Stimulated activated naive B cell treated with anti-CD40 and anti-IgM and Interleukin-4, amounts not matched to agents 10 μg/mL and 1 μg/mL and 100 μg/mL, for 72 hours (primary cell): ENCODE measurements around the gene CLDN24.

Source experiments
- ATAC-seq, 2 donors: fragments of 150-1000 bp; cut with Tn5 transposase; replicated peaks; 2 replicates each; pipeline ENCODE4 v1.10.0; 2021; ENCODE audit warnings: moderate library complexity in 1 of 2
- DNase-seq: peaks from one replicate; pipeline ENCODE4 v3.0.0; 2021
- H3K27ac Mint-ChIP-seq: one replicate; pipeline ENCODE4 v1.8.0; 2022; ENCODE audit warnings: mild to moderate bottlenecking, mixed read lengths
- H3K27me3 Mint-ChIP-seq, 2 donors: one replicate each; pipeline ENCODE4 v1.8.0; 2022; ENCODE audit warnings: mixed read lengths in 2 of 2
- H3K36me3 Mint-ChIP-seq, 2 donors: one replicate each; pipeline ENCODE4 v1.8.0; 2022; ENCODE audit warnings: mixed read lengths in 2 of 2, mild to moderate bottlenecking in 1 of 2
- H3K4me1 Mint-ChIP-seq, 2 donors: one replicate each; pipeline ENCODE4 v1.8.0; 2022; ENCODE audit warnings: mixed read lengths in 2 of 2, mild to moderate bottlenecking in 1 of 2
- H3K4me3 Mint-ChIP-seq, 2 donors: one replicate each; pipeline ENCODE4 v1.8.0; 2022; ENCODE audit warnings: mild to moderate bottlenecking in 2 of 2, mixed read lengths in 2 of 2, moderate library complexity in 1 of 2
- H3K9me3 Mint-ChIP-seq, 2 donors: one replicate each; pipeline ENCODE4 v1.8.0; 2022; ENCODE audit warnings: mixed read lengths in 2 of 2, mild to moderate bottlenecking in 1 of 2

CLDN24 gene

DNA sequence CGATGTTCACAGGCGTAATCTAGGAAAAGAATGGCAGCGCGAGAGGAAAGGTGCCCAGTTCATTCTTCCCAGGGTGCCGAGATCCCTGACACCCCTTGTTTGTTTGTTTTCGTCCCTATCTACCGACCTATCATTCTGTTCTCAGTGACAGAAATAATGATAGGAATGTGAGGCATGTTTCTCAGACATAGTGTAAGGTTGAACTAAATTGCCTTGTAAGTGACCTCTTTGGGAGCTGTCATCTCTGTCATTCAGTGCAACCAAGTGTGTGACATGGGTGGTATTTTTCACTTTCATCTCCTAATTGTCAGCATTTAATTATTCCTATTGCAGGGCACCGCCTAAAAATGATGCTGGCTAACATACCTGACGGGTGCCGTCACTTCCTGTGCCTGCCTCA, 26.5 kb downstream of the CLDN24 start:
- no peak overlapping the region for H3K4me3 Mint-ChIP-seq
- DNase-seq (no peak), ATAC-seq (no peak)
- H3K9me3 Mint-ChIP-seq = peaks cover 0 to 1% of the 10 kb centered on the region in 2 donors
- H3K4me1 Mint-ChIP-seq = peaks cover 4 to 8% of the 10 kb centered on the region in 2 donors
- peaks cover 4 to 6% of the 10 kb centered on the region in 2 donors for H3K27me3 Mint-ChIP-seq
- H3K36me3 Mint-ChIP-seq = no peaks in the 10 kb centered on the region
- H3K27ac Mint-ChIP-seq = no peak overlapping the region

DNA sequence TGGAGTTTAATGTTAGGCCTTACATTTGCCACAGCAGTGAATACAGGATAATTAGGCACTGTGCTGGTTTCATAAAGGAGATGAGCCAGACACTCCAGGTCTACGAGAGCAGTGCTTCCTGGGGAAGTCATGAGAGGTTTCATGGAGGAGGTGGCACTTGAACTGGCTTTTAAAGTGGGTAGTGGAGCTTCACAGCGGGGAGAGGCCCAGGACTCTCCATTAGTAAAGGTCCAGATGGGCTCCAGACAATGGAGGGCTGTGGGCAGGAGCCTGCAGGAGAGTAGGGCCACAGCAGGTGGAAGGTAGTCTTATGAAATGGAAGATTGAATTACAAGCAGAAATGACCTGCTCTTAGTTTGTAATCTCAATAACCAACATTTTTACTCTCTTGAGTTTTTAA, 31.2 kb downstream of the CLDN24 start:
- no peak overlapping the region for H3K27ac Mint-ChIP-seq
- H3K4me3 Mint-ChIP-seq = no peak overlapping the region
- H3K9me3 Mint-ChIP-seq = no peaks in the 10 kb centered on the region
- H3K4me1 Mint-ChIP-seq = no peaks in the 10 kb centered on the region
- no peaks in the 10 kb centered on the region for H3K27me3 Mint-ChIP-seq
- H3K36me3 Mint-ChIP-seq = no peaks in the 10 kb centered on the region
- ATAC-seq (no peak), DNase-seq (no peak)

DNA sequence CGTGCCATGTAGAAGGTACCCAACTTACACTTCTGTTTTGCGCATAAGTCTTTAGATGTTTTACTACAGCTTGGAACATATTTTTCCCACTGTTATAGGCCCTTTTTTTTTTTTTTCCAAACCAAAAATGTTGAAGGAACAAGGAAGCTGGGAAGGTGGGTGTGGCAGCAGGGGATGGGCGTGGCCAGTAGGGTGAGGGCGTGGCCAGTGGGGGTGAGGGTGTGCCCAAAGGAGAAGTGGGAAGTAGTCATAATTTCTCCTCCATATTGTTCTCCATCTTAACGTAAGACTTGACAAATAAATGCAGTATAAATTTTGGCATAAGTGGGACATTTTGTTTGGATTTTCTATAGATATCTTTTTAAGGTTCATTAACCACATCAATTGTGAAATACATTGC, 32.5 kb downstream of the CLDN24 start:
- H3K4me3 Mint-ChIP-seq = no peak overlapping the region
- no peaks in the 10 kb centered on the region for H3K27me3 Mint-ChIP-seq
- no peak overlapping the region for H3K27ac Mint-ChIP-seq

DNA sequence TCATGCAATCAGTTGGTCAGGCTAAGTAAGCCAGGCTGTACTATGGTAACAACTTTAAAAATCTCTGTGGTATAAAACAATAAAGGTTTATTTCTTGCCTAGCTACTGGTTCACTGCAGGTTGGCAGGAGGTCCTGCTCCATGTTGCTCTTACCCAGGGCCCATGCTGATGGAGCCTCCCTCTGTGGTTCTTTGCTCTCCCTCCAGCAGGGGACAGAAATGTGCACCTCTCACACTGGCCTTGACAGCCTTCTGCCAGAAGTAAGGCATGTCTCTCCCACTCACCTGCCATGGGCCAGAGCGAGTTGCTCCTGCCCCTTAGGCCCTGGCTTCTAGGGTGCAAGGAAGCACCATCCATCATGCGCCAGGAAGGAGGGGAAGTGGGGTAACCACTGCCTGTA, 33.3 kb downstream of the CLDN24 start:
- no peaks in the 10 kb centered on the region for H3K36me3 Mint-ChIP-seq
- H3K4me3 Mint-ChIP-seq = no peak overlapping the region
- DNase-seq (no peak), ATAC-seq (peak; percentile 29 to 36)
- H3K27me3 Mint-ChIP-seq = no peaks in the 10 kb centered on the region
- no peaks in the 10 kb centered on the region for H3K9me3 Mint-ChIP-seq
- H3K4me1 Mint-ChIP-seq = no peaks in the 10 kb centered on the region
- no peak overlapping the region for H3K27ac Mint-ChIP-seq

More for the DNA sequence above, 32.5 kb downstream of the CLDN24 start:
- H3K9me3 Mint-ChIP-seq = no peaks in the 10 kb centered on the region
- ATAC-seq (no peak), DNase-seq (no peak)
- no peaks in the 10 kb centered on the region for H3K36me3 Mint-ChIP-seq
- no peaks in the 10 kb centered on the region for H3K4me1 Mint-ChIP-seq

DNA sequence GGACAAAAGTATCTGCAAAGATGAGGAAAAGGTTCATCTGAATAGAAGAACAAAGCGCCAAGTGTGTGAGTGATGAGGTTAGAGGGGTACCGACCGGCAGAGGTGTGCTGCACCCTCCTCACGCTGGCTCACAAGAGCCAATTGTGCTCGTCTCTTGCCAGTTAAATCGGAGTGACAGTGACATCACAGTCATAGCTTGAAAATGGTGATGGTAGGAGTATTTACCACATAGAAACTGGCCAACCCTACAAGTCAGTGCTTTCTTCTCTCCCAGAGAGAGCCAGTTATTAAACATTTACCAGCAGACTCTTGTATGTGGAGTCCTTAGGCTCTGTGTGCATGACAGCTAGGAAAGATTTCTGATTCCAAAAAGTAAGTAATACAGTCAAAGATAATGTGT, 34.5 kb downstream of the CLDN24 start:
- H3K4me3 Mint-ChIP-seq = no peak overlapping the region
- H3K36me3 Mint-ChIP-seq = no peaks in the 10 kb centered on the region
- no peak overlapping the region for H3K27ac Mint-ChIP-seq
- H3K27me3 Mint-ChIP-seq = no peaks in the 10 kb centered on the region
- H3K9me3 Mint-ChIP-seq = no peaks in the 10 kb centered on the region
- DNase-seq (no peak), ATAC-seq (no peak)
- no peaks in the 10 kb centered on the region for H3K4me1 Mint-ChIP-seq

DNA sequence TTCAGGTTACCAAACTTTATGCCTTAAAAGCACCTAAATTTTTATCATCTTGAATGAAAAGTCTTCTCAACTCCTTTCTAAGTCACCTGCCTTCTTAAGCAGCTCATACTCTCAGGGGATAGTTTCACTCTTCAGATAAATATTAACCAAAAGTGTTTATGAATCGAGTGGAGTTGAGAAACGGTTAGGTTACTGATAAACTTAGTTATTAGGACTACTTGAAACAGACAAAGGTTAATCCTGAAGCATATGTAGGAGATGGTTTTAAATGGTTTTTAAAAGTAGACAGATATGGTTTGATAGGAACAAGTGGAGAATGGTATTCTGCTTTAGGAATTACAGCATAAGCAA, 34.9 kb downstream of the CLDN24 start:
- H3K36me3 Mint-ChIP-seq = no peaks in the 10 kb centered on the region
- peaks cover 0 to 4% of the 10 kb centered on the region in 2 donors for H3K27me3 Mint-ChIP-seq
- H3K9me3 Mint-ChIP-seq = no peaks in the 10 kb centered on the region
- H3K4me1 Mint-ChIP-seq = no peaks in the 10 kb centered on the region
- no peak overlapping the region for H3K27ac Mint-ChIP-seq
- ATAC-seq (no peak), DNase-seq (no peak)
- no peak overlapping the region for H3K4me3 Mint-ChIP-seq

DNA sequence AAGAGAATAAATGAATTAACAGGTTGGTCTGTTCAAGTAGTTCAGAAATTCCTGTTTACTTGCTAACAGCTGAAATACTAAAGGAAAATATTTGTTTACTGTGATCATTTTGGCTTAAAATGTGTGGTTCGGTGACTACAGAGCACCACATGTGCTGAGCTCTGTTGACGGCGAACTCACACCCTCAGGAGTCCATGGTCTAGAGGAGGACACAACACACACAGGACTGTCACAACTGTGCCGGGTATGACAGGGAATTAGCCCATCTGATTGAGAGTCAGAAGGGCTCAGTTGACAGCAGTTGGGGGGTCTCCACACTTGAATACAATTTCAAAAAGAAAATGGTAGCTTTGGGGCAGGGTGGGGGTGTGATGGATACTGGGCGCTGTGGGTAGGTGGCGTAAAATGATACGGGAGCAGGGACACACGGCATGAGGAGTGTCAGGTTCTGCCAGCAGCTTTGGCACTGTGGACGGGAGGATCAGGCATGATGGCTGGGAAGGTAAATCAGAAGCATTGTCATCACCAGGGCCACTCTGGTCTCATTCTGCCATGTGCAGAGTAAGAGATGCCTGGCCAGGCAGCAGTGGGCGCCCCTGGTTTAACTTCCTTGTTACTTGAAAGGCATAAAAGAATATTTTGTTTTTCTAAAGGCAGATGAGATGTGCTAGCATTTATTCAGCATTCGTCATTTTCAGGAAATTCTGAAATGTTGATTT, 35.5 kb downstream of the CLDN24 start:
- H3K4me1 Mint-ChIP-seq = no peaks in the 10 kb centered on the region

DNA sequence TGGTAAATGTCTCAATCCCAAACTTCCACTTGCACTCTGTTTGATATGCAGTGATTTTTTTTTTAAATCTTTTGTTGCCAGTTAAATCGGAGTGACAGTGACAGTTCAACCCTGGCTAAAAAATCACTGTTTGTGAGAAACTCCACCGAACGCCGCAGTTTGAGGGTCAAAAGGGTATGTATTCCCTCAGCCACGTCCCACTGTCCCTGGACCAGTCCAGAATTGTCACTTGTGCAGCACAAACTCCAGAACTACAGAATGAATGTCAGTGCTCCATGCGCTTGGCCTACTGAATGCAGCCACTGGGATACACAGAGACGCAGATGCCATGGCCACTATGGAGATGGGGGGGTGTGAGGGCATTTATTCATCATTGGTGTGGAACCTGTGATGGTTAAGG, 36.3 kb downstream of the CLDN24 start:
- peaks cover 0 to 5% of the 10 kb centered on the region in 2 donors for H3K27me3 Mint-ChIP-seq
- H3K9me3 Mint-ChIP-seq = no peaks in the 10 kb centered on the region
- no peak overlapping the region for H3K27ac Mint-ChIP-seq
- H3K4me3 Mint-ChIP-seq = no peak overlapping the region
- H3K4me1 Mint-ChIP-seq = no peaks in the 10 kb centered on the region
- DNase-seq (no peak), ATAC-seq (no peak)
- no peaks in the 10 kb centered on the region for H3K36me3 Mint-ChIP-seq

More for the DNA sequence above, 35.5 kb downstream of the CLDN24 start:
- no peaks in the 10 kb centered on the region for H3K36me3 Mint-ChIP-seq
- DNase-seq (no peak), ATAC-seq (no peak)
- H3K27me3 Mint-ChIP-seq = peaks cover 0 to 4% of the 10 kb centered on the region in 2 donors
- no peaks in the 10 kb centered on the region for H3K9me3 Mint-ChIP-seq
- no peak overlapping the region for H3K4me3 Mint-ChIP-seq
- H3K27ac Mint-ChIP-seq = no peak overlapping the region

DNA sequence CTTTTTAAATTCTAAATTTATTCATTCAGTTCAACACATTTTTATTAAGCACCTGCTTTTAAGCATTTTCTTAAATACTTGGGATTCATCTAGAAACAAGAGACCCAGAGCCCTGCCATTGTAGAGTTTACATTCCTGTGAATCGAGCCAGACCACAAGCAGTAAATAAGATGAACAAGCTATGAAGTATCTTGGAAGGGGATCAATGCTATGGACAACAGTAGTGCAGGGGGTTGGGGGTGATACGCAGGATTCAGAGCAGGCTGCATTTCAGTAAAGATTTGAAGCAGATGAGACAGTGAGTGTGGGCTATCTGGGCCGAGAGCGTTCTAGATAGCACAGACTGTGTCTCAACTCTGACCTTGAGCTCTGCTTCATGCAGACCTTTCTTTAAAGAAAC, 37.3 kb downstream of the CLDN24 start:
- H3K27ac Mint-ChIP-seq = no peak overlapping the region
- no peak for ATAC-seq
- H3K9me3 Mint-ChIP-seq = no peaks in the 10 kb centered on the region
- peaks cover 0 to 14% of the 10 kb centered on the region in 2 donors for H3K27me3 Mint-ChIP-seq
- H3K4me1 Mint-ChIP-seq = no peaks in the 10 kb centered on the region
- no peak for DNase-seq
- H3K4me3 Mint-ChIP-seq = no peak overlapping the region
- no peaks in the 10 kb centered on the region for H3K36me3 Mint-ChIP-seq

DNA sequence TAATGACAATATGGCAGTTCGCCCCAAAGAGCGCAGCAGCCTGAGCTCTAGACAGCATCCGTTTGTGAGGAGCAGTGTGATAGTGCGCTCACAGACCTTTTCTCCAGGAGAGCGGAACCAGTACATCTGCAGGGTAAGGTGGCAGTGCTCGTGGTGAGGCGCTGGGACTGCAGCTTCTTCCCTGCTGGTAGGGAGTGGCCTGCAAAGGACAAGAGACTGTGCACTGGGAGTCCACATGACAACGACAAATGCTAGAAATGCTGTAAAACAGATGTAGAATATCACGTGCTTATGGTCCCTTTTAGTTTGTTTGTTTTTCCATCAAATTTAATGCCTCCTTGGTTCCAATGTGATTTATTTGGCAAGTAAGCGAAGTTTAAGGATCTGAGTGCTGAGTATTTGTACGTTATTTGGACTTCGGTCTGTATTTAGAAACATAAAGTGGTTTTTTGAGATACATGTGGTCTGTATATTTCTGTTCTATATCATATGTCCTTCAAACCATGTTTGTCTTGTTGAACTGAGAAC, 37.9 kb downstream of the CLDN24 start:
- Mint-ChIP-seq H3K27ac (no peak overlapping the region), H3K27me3 (peaks cover 0 to 15% of the 10 kb centered on the region in 2 donors), H3K36me3 (no peaks in the 10 kb centered on the region), H3K9me3 (no peaks in the 10 kb centered on the region), H3K4me1 (no peaks in the 10 kb centered on the region), H3K4me3 (no peak overlapping the region)
- ATAC-seq = no peak
- no peak for DNase-seq

DNA sequence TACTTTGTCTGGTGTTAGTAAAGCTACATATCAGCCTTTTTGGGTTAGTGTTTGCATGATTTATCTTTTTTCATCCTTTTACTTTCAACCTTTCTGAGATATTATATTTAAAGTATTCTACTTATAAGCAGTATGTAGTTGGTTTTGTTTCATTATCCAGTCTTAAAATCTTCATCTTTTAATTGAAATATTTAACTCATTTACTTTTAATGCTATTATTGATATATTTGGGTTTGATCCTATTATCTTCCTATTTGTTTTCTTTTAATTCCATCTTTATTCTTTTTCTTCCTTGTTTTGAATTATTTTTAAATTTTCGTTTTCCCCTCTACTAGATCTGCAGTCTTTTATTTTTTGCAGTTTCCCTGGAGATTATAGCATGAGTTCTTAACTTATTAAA, 46.1 kb downstream of the CLDN24 start:
- Mint-ChIP-seq H3K4me3 (no peak overlapping the region), H3K27ac (no peak overlapping the region), H3K36me3 (no peaks in the 10 kb centered on the region), H3K4me1 (no peaks in the 10 kb centered on the region), H3K27me3 (peaks cover 0 to 12% of the 10 kb centered on the region in 2 donors), H3K9me3 (peaks cover 8% of the 10 kb centered on the region in 2 donors)
- no peak for ATAC-seq
- DNase-seq = no peak

DNA sequence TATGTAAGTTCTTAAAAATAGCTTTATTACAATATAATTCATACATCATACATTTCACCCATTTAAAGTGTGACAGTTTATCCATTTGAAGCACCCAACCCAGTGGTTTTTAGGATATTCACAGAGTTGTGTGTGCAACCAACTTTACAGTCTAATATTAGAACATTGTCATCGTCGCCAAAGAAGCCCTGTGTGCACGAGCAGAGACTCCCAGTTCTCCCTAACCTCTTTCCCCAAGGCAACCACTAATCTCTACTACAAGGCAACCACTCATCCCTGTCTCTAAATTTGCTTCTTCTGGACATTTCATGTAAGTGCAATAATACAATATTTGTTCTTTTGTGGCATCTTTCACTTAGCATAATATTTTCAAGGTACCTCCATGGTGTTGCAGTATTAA, 49.8 kb downstream of the CLDN24 start:
- Mint-ChIP-seq H3K36me3 (no peaks in the 10 kb centered on the region), H3K4me1 (no peaks in the 10 kb centered on the region), H3K9me3 (peaks cover 8% of the 10 kb centered on the region in 2 donors), H3K27ac (no peak overlapping the region), H3K4me3 (no peak overlapping the region), H3K27me3 (no peaks in the 10 kb centered on the region)
- DNase-seq (no peak), ATAC-seq (no peak)
